Upper lobe of right lung (tissue), 1 donor: ENCODE data around the gene INPP5B. TPM values are rescaled to one million over a fixed set of nuclear protein-coding genes. Genes with fewer than 3 reads are reported as not detected.

Experiments used
- ATAC-seq: fragments of 200-7000 bp; cut with Tn5 transposase; one replicate; pipeline ENCODE4 v1.9.1; 2020; ENCODE audit warnings: mild to moderate bottlenecking, moderate library complexity
- DNase-seq: peaks from one replicate; pipeline ENCODE4 v3.0.0-alpha.2; 2020
- H3K27ac ChIP-seq: fragments of 200-600 bp; one replicate; pipeline ENCODE4 v1.8.0; 2022
- H3K27me3 ChIP-seq: fragments of 200-600 bp; one replicate; pipeline ENCODE4 v1.8.0; 2022; ENCODE audit warnings: mild to moderate bottlenecking
- H3K36me3 ChIP-seq: fragments of 200-600 bp; one replicate; pipeline ENCODE4 v1.8.0; 2022
- H3K4me1 ChIP-seq: fragments of 200-600 bp; one replicate; pipeline ENCODE4 v1.8.0; 2022
- H3K4me3 ChIP-seq: fragments of 200-600 bp; one replicate; pipeline ENCODE4 v1.8.0; 2022; ENCODE audit warnings: mild to moderate bottlenecking
- H3K9me3 ChIP-seq: fragments of 200-600 bp; one replicate; pipeline ENCODE4 v1.8.0; 2022
- CTCF ChIP-seq: fragments of 200-600 bp; IDR thresholded peaks from one replicate; pipeline ENCODE4 v1.8.0; 2022; ENCODE audit warnings: antibody characterized with exemption
- intact Hi-C: fragments of 100-400 bp; cut with DNase I; formaldehyde crosslinking; loops from one replicate; pipeline ENCODE4 v1.11.0; 2022
- total RNA-seq: library from RNA; stranded (reverse); fragmentation: NEBNext Ultra II Directional; extraction: Animal tissue kit (Norgen Biotek cat#: 25700); gene quantifications from one replicate; pipeline ENCODE4 v1.2.1, GENCODE V29; 2021
- donor health status: DM: no; HTN: yes; CAD: no; lungs with severe emphysema.

The INPP5B gene
- total RNA-seq, 1 donor from 2014 or later: 44.8 TPM

- no peak overlapping the region for H3K4me3 ChIP-seq
- no peaks in the 10 kb centered on the region for H3K27me3 ChIP-seq
- intact Hi-C loops: no loop called here
- no peak for TF ChIP-seq CTCF
- H3K36me3 ChIP-seq: peaks cover 8% of the 10 kb centered on the region
- H3K9me3 ChIP-seq: no peaks in the 10 kb centered on the region
- H3K4me1 ChIP-seq: peaks cover 18% of the 10 kb centered on the region
- H3K27ac ChIP-seq: no peak overlapping the region
- DNase-seq: no peak
- ATAC-seq: no peak
Observed at GRCh38 chr1:37844536-37844935, 102.3 kb downstream of the INPP5B start.

GRCh38 chr1:37841652-37842051 is 105.2 kb downstream of the INPP5B start:
- peaks cover 10% of the 10 kb centered on the region for H3K4me1 ChIP-seq
- no peak for ATAC-seq
- intact Hi-C loops: no loop called here
- DNase-seq: no peak
- no peak for TF ChIP-seq CTCF
- no peaks in the 10 kb centered on the region for H3K27me3 ChIP-seq
- H3K27ac ChIP-seq: no peak overlapping the region
- H3K4me3 ChIP-seq: no peak overlapping the region
- no peaks in the 10 kb centered on the region for H3K9me3 ChIP-seq
- H3K36me3 ChIP-seq: peaks cover 37% of the 10 kb centered on the region

- Histone ChIP-seq H3K9me3 (no peaks in the 10 kb centered on the region), H3K36me3 (peaks cover 46% of the 10 kb centered on the region), H3K4me3 (no peak overlapping the region), H3K27ac (no peak overlapping the region), H3K4me1 (peaks cover 7% of the 10 kb centered on the region), H3K27me3 (no peaks in the 10 kb centered on the region)
- ATAC-seq (no peak), DNase-seq (no peak)
- no peak for TF ChIP-seq CTCF
- intact Hi-C loops: no loop called here
Observed at GRCh38 chr1:37840711-37841110, 106.1 kb downstream of the INPP5B start.

GRCh38 chr1:37839676-37840075 is 107.2 kb downstream of the INPP5B start:
- intact Hi-C loops: no loop called here
- DNase-seq (no peak), ATAC-seq (no peak)
- Histone ChIP-seq H3K36me3 (peaks cover 56% of the 10 kb centered on the region), H3K27ac (no peak overlapping the region), H3K4me1 (peaks cover 7% of the 10 kb centered on the region), H3K9me3 (no peaks in the 10 kb centered on the region), H3K4me3 (no peak overlapping the region), H3K27me3 (no peaks in the 10 kb centered on the region)
- TF ChIP-seq CTCF: no peak

GRCh38 chr1:37836788-37837187 is 110.1 kb downstream of the INPP5B start:
- H3K4me1 ChIP-seq: no peaks in the 10 kb centered on the region
- H3K36me3 ChIP-seq: peaks cover 85% of the 10 kb centered on the region
- ATAC-seq (no peak), DNase-seq (no peak)
- no peak overlapping the region for H3K27ac ChIP-seq
- no peak overlapping the region for H3K4me3 ChIP-seq
- intact Hi-C loops: no loop called here
- H3K27me3 ChIP-seq: no peaks in the 10 kb centered on the region
- no peak for TF ChIP-seq CTCF
- no peaks in the 10 kb centered on the region for H3K9me3 ChIP-seq

- DNase-seq (no peak), ATAC-seq (no peak)
- intact Hi-C loops: no loop called here
- Histone ChIP-seq H3K4me1 (no peaks in the 10 kb centered on the region), H3K36me3 (peaks cover 82% of the 10 kb centered on the region), H3K27me3 (no peaks in the 10 kb centered on the region), H3K9me3 (no peaks in the 10 kb centered on the region), H3K4me3 (no peak overlapping the region), H3K27ac (no peak overlapping the region)
- TF ChIP-seq CTCF: no peak
Observed at GRCh38 chr1:37831809-37832208, 115.0 kb downstream of the INPP5B start.
